GM19395 (cell line): Measurements from ENCODE around the gene ANKS4B.
"Not testable (repeated sequence)": the region's sequence is repeated elsewhere in the genome, so short reads cannot be mapped to it uniquely, and the experiment has no call there.

Experiments used
- ATAC-seq: cut with Tn5 transposase; IDR thresholded peaks from one replicate; pipeline ENCODE4 v1.9.1; 2021; ENCODE audit warnings: mild to moderate bottlenecking, moderate library complexity; ENCODE audit not compliant: unreplicated experiment

The ANKS4B gene

DNA sequence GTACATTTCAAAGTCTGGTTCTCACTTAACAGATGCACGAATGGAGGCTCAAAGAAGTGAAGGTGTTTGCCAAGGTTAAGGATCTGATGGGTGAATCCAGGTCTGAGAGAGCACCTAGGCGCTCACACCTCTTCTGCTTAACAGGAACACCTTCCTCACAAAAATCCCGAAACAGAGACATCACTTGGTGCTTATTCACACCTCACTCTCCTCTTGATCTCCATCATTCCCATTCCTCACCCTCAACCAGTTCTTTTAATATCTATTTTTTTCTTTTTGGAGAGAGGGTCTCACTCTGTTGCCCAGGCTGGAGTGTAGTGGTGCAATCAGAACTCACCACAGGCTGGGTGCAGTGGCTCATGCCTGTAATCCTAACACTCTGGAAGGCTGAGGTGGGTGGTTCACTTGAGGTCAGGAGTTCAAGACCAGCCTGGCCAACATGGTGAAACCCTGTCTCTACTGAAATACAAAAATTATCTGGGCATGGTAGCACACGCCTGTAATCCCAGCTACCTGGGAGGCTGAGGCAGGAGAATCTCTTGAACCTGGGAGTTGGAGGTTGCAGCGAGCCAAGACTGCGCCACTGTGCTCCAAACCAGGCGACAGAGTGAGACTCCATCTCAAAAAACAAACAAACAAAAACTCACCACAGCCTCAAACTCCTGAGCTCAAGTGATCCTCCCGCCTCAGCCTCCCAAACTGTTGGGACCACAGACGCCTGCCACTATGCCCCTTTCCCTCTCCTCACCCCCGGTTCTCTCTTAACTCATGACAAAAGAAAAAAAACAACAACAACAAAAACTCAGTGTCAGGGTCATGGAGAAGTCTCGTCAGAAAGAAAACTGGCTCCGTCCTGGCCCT is 29.5 kb downstream of the ANKS4B start:
- no peak for ATAC-seq

DNA sequence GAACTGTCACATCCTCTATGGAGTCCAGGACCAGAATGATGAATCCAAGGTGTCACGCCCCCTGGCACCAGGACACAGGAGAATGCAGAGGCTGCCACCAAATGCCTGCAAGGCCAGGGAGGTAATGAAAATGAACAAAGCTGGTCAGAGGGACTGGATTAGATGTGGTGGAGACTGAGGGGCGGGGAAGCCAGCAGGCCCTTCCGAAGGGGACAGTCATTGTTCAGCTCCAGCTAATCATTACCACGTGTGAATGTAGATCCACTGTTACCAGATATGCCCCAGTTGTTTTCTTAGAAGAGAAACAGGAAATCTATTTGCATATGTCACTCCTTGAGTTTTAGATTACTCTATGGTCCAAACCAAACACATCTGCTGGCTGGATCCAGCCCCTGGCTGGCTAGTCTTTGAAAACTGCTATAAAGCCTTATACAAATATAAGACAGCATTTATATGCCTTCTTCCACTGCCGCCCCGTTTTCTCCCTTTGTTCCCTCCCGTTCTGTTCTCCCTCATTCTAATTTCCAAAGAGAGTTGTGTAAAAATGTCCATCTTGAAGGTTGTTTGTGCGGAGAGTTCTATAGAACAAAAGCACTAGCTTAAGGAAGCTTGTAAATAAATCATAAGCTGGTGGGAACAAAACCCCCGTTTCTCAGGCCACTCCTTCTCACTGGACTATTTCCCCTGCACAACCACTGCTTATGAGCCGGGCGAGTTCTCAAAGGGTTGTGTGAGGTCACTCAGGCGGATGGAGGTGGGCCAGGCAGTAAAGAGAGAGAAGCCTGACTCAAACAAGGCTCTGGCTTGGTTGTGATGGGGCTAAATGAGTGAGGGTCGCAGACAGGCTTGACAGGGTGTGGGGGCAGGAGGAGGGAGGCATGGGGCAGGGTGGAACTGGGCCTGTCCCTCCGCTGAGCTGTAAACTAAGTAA is 30.4 kb downstream of the ANKS4B start:
- ATAC-seq, result peak; percentile 86

GRCh38 chr16:21264571-21265036 is 31.1 kb downstream of the ANKS4B start:
- no peak for ATAC-seq

DNA sequence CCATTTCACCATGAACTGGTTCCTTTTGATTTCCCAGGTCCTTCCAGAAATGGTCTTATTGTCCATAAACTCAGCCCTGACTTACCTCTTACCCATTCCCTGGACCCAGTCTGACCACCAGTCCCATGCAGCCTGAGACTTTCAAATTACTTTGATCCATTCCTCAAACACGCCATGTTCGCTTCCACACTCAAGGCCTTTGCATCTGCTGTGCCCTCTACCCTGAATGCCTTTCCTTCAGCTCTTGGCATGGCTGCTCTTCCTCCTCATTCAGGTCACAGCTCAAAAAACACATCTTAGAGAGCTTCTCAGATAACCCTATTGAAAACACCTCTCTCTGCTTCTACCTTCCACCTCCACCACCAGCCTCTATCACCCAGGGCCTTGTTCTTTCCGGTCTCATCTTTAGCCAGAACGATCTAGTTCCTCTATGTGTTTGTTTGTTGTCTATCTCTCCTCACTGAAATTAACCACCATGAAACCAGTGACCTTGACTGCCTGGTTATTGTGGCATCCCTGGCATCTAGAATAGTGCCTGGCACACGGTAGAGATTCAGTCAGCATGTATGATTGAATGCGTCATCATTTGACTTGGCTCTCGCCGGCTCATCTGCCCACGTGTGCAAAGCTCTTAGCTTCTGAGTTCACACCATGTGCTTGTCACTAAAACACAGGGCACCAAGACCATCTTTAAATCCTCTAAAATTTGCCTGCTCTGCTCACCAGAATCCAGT is 31.8 kb downstream of the ANKS4B start:
- no peak for ATAC-seq

DNA sequence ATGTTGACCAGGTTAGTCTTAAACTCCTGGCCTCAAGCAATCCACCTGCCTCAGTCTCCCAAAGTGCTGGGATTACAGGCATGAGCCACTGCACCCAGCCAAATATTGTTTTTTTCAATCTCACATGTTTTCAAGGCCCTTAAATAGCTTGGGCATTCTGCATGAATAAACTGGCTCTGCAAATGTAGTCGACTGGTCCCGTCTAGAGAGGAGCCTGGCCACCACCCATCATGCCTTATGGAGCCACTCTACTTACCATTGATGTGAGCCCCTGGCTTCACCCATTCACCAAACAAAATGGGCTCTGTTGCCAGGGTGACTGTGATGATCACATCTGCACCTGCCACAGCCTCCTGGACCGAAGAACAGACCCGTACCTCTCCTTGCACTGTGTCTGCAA is 33.8 kb downstream of the ANKS4B start:
- ATAC-seq, result no peak

DNA sequence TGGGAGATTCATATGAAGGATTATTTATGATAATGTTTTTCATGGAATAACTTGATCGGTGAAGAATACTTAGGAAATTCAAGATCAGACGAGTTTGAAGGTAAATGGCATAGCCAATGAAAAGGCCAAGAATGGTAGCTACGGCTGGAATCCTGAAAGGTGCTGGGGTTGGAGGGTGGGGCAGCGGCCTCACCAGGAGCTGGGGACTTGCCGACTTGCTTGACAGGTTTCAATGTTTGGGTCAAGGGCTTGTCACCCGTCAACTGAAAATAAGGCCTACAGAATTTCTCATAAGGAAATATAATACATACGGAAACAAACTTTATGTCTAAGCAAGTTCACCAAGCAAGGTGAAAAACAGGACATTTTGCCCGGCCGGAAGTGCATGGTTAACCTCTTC is 34.7 kb downstream of the ANKS4B start:
- ATAC-seq, result no peak

GRCh38 chr16:21272253-21272652 is 38.8 kb downstream of the ANKS4B start:
- ATAC-seq, result no peak

DNA sequence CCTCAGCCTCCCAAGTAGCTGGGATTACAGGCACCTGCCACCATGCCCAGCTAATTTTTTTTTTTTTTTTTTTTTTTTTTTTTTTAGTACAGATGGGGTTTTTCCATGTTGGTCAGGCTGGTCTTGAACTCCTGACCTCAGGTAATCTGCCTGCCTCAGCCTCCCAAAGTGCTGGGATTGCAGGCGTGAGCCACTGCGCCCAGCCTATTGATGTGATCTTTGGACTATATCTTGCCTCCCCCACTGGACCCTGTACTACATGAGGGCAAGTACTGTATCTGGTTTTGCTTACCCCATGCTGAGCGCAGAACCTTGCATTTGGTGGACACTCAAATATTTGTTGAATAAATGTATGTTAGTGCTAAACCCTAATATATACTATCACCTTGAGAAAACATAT is 39.3 kb downstream of the ANKS4B start:
- ATAC-seq, result not testable (repeated sequence)

GRCh38 chr16:21274172-21274726 is 40.8 kb downstream of the ANKS4B start:
- ATAC-seq, result no peak

- ATAC-seq, result no peak
These were observed 42.0 kb downstream of the ANKS4B start for GRCh38 chr16:21275529-21275928.

GRCh38 chr16:21276090-21276489 is 42.6 kb downstream of the ANKS4B start:
- ATAC-seq, result no peak

- no peak for ATAC-seq
These were observed 43.8 kb downstream of the ANKS4B start for GRCh38 chr16:21277045-21277926.

- no peak for ATAC-seq
These were observed 44.6 kb downstream of the ANKS4B start, which contains the start of gene CRYM for GRCh38 chr16:21277927-21278706. CRYM (minus strand) TSS chr16:21278290; CDS start chr16:21278251, 39 bp downstream.

- ATAC-seq, result no peak
These were observed 46.0 kb downstream of the ANKS4B start for GRCh38 chr16:21279501-21279900.

DNA sequence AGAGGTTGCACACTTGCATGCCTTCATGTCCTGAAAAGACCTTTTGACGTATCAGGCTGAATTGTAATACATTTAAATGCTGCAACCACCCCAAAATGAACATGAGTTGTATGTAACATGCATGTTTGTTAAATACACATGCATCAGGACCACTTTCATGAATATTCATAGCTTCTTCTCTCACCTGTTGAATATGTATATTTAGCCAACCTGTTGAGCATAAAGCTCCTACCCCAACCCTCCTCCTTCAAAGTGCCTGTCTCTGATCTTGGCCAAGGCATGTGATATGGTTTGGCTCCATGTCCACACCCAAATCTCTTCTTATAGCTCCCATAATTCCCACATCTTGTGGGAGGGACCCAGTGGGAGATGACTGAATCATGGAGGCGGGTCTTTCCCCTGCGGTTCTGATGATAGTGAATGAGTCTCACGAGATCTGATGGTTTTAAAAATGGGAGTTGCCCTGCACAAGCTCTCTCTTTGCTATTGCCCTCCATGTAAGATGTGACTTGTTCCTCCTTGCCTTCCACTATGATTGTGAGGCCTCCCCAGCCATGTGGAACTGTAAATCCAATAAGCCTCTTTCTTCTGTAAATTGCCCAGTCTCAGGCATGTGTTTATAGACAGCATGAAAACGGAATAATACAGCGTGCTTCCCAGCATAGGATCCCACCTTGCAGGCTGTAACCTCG is 48.3 kb downstream of the ANKS4B start:
- ATAC-seq, result no peak

DNA sequence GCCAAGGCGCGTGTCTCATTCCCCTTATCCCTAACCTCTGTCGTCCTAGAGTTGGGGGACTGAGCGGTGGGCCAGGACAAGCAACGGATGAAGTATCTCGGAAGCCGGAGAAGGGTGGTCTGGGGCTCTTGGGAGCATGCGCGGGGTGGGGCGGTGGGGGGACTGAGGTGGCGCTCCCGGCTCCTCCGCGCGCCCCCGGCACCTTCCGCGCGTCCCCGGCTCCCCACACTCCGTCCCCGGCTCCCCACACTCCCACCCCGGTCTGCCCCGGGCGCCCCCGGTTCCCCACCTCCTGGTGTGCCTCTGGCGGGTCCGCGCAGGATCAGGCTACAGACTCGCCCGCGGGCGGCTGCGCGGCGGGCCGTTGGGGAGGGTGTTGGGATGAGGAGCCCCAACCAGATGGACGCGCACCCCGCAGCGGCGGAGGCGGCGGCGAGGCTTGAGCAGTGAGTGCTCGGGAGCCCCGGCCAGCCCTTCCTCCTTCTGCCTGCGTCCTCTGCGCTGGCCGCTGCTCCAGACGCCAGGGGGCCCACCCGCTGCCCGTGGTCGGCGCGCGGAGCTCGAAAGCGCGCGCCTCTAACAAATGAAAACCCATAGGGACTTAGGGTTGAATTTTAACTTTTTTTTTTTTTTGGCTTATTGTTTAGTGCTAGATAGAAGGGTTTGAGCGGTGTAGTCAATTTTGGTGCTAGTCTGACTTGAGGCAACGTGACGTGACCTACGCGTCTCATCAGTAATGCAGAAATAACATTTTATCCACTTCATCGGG is 50.2 kb downstream of the ANKS4B start:
- no peak for ATAC-seq

DNA sequence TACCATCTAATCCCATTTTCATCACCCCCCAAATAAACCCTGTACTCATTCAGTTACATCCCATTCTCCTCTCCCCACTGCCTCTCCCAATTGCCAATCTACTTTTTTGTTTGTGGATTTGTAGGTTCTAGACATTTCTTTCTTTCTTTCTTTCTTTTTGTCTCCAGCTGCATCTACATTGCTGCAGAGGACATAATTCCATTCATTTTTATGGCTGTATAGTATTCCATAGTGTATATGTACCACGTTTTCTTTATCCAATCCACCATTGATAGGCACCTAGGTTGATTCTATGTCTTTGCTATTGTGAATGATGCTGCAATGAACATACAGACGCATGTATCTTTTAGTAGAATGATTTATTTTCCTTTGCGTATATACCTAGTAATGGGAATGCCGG is 50.9 kb downstream of the ANKS4B start:
- ATAC-seq, result no peak
